Ishikawa (cell line): Measurements from ENCODE around the gene NBR1.

Source experiments
- CEBPB ChIP-seq: IDR thresholded peaks from 2 replicates; pipeline ENCODE4 v1.6.1; 2012
- CREB1 ChIP-seq: IDR thresholded peaks from 2 replicates; pipeline ENCODE4 v1.6.1; 2012; ENCODE audit warnings: low read depth
- EP300 ChIP-seq: IDR thresholded peaks from 2 replicates; pipeline ENCODE4 v1.6.1; 2012; ENCODE audit warnings: borderline replicate concordance
- FOXM1 ChIP-seq: IDR thresholded peaks from 2 replicates; pipeline ENCODE4 v1.6.1; 2012; ENCODE audit warnings: low read depth, borderline replicate concordance
- NFIC ChIP-seq: IDR thresholded peaks from 2 replicates; pipeline ENCODE4 v1.6.1; 2012
- RAD21 ChIP-seq: IDR thresholded peaks from 2 replicates; pipeline ENCODE4 v1.6.1; 2012; ENCODE audit warnings: low read depth
- TAF1 ChIP-seq: IDR thresholded peaks from 2 replicates; pipeline ENCODE4 v1.6.1; 2012; ENCODE audit warnings: low read depth, mild to moderate bottlenecking
- TCF12 ChIP-seq: IDR thresholded peaks from 2 replicates; pipeline ENCODE4 v1.6.1; 2012; ENCODE audit warnings: low read depth
- ZBTB7A ChIP-seq: IDR thresholded peaks from 2 replicates; pipeline ENCODE4 v1.6.1; 2012; ENCODE audit warnings: low read depth
- TF ChIP-seq, protein P1 (sequence below): IDR thresholded peaks from 2 replicates; pipeline ENCODE4 v1.6.1; 2012; ENCODE audit warnings: low read depth, mild to moderate bottlenecking
- TF ChIP-seq, protein P2 (sequence below): IDR thresholded peaks from 2 replicates; pipeline ENCODE4 v1.6.1; 2012

DNA sequence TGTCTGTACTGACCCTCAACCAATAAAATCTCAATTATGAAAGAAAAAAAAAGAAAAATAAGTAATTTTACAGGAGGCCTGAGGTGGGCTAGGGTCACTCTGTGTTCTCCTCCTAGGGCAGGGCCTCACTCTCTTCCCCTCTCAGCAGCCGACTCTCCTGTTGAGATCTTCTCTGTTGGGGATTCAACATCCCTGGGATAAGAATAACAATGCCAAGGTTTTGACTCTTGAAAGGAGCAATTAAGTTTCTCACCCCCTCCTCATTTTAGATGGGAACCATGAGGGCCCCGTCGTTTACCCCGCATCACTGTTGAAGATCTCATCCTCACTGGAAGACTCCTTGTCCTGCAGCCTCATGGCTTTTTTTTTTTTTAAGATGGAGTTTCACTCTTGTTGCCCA lies 24.4 kb upstream of the NBR1 start:
- TF ChIP-seq, protein P1, sequence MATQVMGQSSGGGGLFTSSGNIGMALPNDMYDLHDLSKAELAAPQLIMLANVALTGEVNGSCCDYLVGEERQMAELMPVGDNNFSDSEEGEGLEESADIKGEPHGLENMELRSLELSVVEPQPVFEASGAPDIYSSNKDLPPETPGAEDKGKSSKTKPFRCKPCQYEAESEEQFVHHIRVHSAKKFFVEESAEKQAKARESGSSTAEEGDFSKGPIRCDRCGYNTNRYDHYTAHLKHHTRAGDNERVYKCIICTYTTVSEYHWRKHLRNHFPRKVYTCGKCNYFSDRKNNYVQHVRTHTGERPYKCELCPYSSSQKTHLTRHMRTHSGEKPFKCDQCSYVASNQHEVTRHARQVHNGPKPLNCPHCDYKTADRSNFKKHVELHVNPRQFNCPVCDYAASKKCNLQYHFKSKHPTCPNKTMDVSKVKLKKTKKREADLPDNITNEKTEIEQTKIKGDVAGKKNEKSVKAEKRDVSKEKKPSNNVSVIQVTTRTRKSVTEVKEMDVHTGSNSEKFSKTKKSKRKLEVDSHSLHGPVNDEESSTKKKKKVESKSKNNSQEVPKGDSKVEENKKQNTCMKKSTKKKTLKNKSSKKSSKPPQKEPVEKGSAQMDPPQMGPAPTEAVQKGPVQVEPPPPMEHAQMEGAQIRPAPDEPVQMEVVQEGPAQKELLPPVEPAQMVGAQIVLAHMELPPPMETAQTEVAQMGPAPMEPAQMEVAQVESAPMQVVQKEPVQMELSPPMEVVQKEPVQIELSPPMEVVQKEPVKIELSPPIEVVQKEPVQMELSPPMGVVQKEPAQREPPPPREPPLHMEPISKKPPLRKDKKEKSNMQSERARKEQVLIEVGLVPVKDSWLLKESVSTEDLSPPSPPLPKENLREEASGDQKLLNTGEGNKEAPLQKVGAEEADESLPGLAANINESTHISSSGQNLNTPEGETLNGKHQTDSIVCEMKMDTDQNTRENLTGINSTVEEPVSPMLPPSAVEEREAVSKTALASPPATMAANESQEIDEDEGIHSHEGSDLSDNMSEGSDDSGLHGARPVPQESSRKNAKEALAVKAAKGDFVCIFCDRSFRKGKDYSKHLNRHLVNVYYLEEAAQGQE, result no peak
- TF ChIP-seq EP300 (no peak), TAF1 (no peak), TCF12 (no peak), CREB1 (no peak), ZBTB7A (no peak), RAD21 (no peak), NFIC (no peak), CEBPB (no peak), FOXM1 (no peak)
- TF ChIP-seq, protein P2, sequence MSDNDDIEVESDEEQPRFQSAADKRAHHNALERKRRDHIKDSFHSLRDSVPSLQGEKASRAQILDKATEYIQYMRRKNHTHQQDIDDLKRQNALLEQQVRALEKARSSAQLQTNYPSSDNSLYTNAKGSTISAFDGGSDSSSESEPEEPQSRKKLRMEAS, result no peak
